Measurements from ENCODE around the gene VAPA. TPM values are rescaled to one million over a fixed set of nuclear protein-coding genes. Genes with fewer than 3 reads are reported as not detected.

VAPA gene
- total RNA-seq, 1 donor from 2014 or later, result 124 TPM

- CTCF ChIA-PET, result interaction anchor here (1.2 kb wide), 1 partner anchor 257 kb away, joined by 3 read pairs; no protein-coding TSS in a partner anchor
- peaks cover 3% of the 10 kb centered on the region for H3K36me3 Mint-ChIP-seq (ENCODE audit: low read depth)
- DNase-seq (no peak), ATAC-seq (ENCODE audit: low read depth) (no peak)
- no peak overlapping the region for H3K27ac Mint-ChIP-seq
- intact Hi-C loops (cut with micrococcal nuclease), result no loop called here
- peaks cover 2% of the 10 kb centered on the region for H3K4me1 Mint-ChIP-seq
- POLR2A ChIA-PET, result no interaction called here
- peaks cover 5% of the 10 kb centered on the region for H3K27me3 Mint-ChIP-seq
- H3K9me3 Mint-ChIP-seq, result peaks cover 17% of the 10 kb centered on the region
- H3K4me3 Mint-ChIP-seq, result no peak overlapping the region
- TF ChIP-seq CTCF (IDR thresholded peaks at IDR 0.05), result no peak
These were observed 44.7 kb upstream of the VAPA start for GRCh38 chr18:9868857-9869714.

- no peak for TF ChIP-seq CTCF (IDR thresholded peaks at IDR 0.05)
- peaks cover 17% of the 10 kb centered on the region for H3K9me3 Mint-ChIP-seq
- intact Hi-C loops (cut with micrococcal nuclease), result no loop called here
- CTCF ChIA-PET, result interaction anchor here (1.2 kb wide), 1 partner anchor 258 kb away, joined by 3 read pairs; no protein-coding TSS in a partner anchor
- H3K4me1 Mint-ChIP-seq, result peaks cover 2% of the 10 kb centered on the region
- H3K36me3 Mint-ChIP-seq (ENCODE audit: low read depth), result peaks cover 3% of the 10 kb centered on the region
- POLR2A ChIA-PET, result no interaction called here
- no peak overlapping the region for H3K27ac Mint-ChIP-seq
- no peak for DNase-seq
- ATAC-seq (ENCODE audit: low read depth), result no peak
- H3K4me3 Mint-ChIP-seq, result no peak overlapping the region
- peaks cover 6% of the 10 kb centered on the region for H3K27me3 Mint-ChIP-seq
These were observed 43.9 kb upstream of the VAPA start for GRCh38 chr18:9869715-9870430.

- DNase-seq (no peak), ATAC-seq (ENCODE audit: low read depth) (no peak)
- no peaks in the 10 kb centered on the region for H3K36me3 Mint-ChIP-seq (ENCODE audit: low read depth)
- H3K4me3 Mint-ChIP-seq, result no peak overlapping the region
- ChIA-PET CTCF (no interaction called here), POLR2A (no interaction called here)
- peaks cover 2% of the 10 kb centered on the region for H3K4me1 Mint-ChIP-seq
- H3K9me3 Mint-ChIP-seq, result peaks cover 12% of the 10 kb centered on the region
- peaks cover 10% of the 10 kb centered on the region for H3K27me3 Mint-ChIP-seq
- intact Hi-C loops (cut with micrococcal nuclease), result no loop called here
- no peak overlapping the region for H3K27ac Mint-ChIP-seq
- no peak for TF ChIP-seq CTCF (IDR thresholded peaks at IDR 0.05)
These were observed 43.3 kb upstream of the VAPA start for GRCh38 chr18:9870431-9871008.

GRCh38 chr18:9871244-9871746 is 42.5 kb upstream of the VAPA start:
- ATAC-seq (ENCODE audit: low read depth) (no peak), DNase-seq (no peak)
- ChIA-PET POLR2A (no interaction called here), CTCF (no interaction called here)
- no peaks in the 10 kb centered on the region for H3K36me3 Mint-ChIP-seq (ENCODE audit: low read depth)
- peaks cover 12% of the 10 kb centered on the region for H3K27me3 Mint-ChIP-seq
- peaks cover 2% of the 10 kb centered on the region for H3K4me1 Mint-ChIP-seq
- no peak overlapping the region for H3K27ac Mint-ChIP-seq
- TF ChIP-seq CTCF (IDR thresholded peaks at IDR 0.05), result no peak
- no peak overlapping the region for H3K4me3 Mint-ChIP-seq
- intact Hi-C loops (cut with micrococcal nuclease), result no loop called here
- peaks cover 4% of the 10 kb centered on the region for H3K9me3 Mint-ChIP-seq

GRCh38 chr18:9872823-9873222 is 41.0 kb upstream of the VAPA start:
- peaks cover 2% of the 10 kb centered on the region for H3K4me1 Mint-ChIP-seq
- intact Hi-C loops (cut with micrococcal nuclease), result no loop called here
- CTCF ChIA-PET, result no interaction called here
- H3K9me3 Mint-ChIP-seq, result no peaks in the 10 kb centered on the region
- POLR2A ChIA-PET, result no interaction called here
- H3K4me3 Mint-ChIP-seq, result no peak overlapping the region
- peaks cover 20% of the 10 kb centered on the region for H3K27me3 Mint-ChIP-seq
- TF ChIP-seq CTCF (IDR thresholded peaks at IDR 0.05), result no peak
- ATAC-seq (ENCODE audit: low read depth) (no peak), DNase-seq (no peak)
- no peaks in the 10 kb centered on the region for H3K36me3 Mint-ChIP-seq (ENCODE audit: low read depth)
- no peak overlapping the region for H3K27ac Mint-ChIP-seq
